AG04449 (cell line): ENCODE data around the gene SPON1.

Experiments used
- CTCF ChIA-PET: fragments of 350-600 bp; formaldehyde crosslinking; extraction: SDS; loops from one replicate; lab custom pipeline; 2021; ENCODE audit warnings: antibody characterized with exemption; lab: Yijun Ruan, JAX
- POLR2A ChIA-PET: fragments of 400-600, 350-600 bp; formaldehyde crosslinking; extraction: SDS; loops from one replicate; lab custom pipeline; 2020; ENCODE audit warnings: antibody characterized with exemption, inconsistent platforms; lab: Yijun Ruan, JAX
- DNase-seq: peaks from one replicate; pipeline ENCODE4 v3.0.0-alpha.2; 2010; ENCODE audit warnings: low read depth, low spot score
- H3K4me3 ChIP-seq: 2 replicates; pipeline ENCODE4 v1.5.1; 2011; ENCODE audit warnings: low read depth, mild to moderate bottlenecking, control low read depth, low read length
- CTCF ChIP-seq: IDR thresholded peaks from one replicate; pipeline ENCODE4 v1.5.1; 2011; ENCODE audit warnings: mild to moderate bottlenecking, moderate library complexity, low read length, control low read depth, inconsistent platforms; ENCODE audit not compliant: insufficient read depth; ENCODE audit errors: missing control alignments

Gene SPON1

GRCh38 chr11:13942378-13942777, 20.1 kb upstream of the SPON1 start:
- DNase-seq: no peak
- ChIA-PET POLR2A (no interaction called here), CTCF (interaction anchor here (0.9 to 3.1 kb wide), 3 partner anchors 13 to 308 kb away, joined by 3 to 18 read pairs (median 5); no protein-coding TSS in a partner anchor)
- no peak for TF ChIP-seq CTCF
- no peak overlapping the region for H3K4me3 ChIP-seq

GRCh38 chr11:13942971-13943381, 19.5 kb upstream of the SPON1 start:
- ChIA-PET POLR2A (no interaction called here), CTCF (interaction anchor here (0.9 to 3.1 kb wide), 3 partner anchors 12 to 307 kb away, joined by 3 to 18 read pairs (median 5); no protein-coding TSS in a partner anchor)

GRCh38 chr11:13944016-13944415, 18.5 kb upstream of the SPON1 start:
- no peak overlapping the region for H3K4me3 ChIP-seq
- POLR2A ChIA-PET: no interaction called here
- CTCF ChIA-PET: interaction anchor here (3.1 kb wide), 1 partner anchor 13 kb away, joined by 18 read pairs; no protein-coding TSS in a partner anchor
- TF ChIP-seq CTCF: no peak
- DNase-seq: no peak

More at GRCh38 chr11:13942971-13943381, 19.5 kb upstream of the SPON1 start:
- DNase-seq: no peak
- H3K4me3 ChIP-seq: no peak overlapping the region
- TF ChIP-seq CTCF: no peak

- H3K4me3 ChIP-seq: no peak overlapping the region
- no peak for TF ChIP-seq CTCF
- POLR2A ChIA-PET: no interaction called here
- CTCF ChIA-PET: interaction anchor here (0.9 to 3.1 kb wide), 2 partner anchors 12 to 172 kb away, joined by 3 to 18 read pairs; no protein-coding TSS in a partner anchor
- no peak for DNase-seq
These were observed 17.6 kb upstream of the SPON1 start for GRCh38 chr11:13944911-13945425.

- no peak for DNase-seq
- ChIA-PET CTCF (interaction anchor here (0.7 to 2.0 kb wide), 4 partner anchors 9 to 202 kb away, joined by 3 to 7 read pairs (median 5); no protein-coding TSS in a partner anchor), POLR2A (no interaction called here)
- H3K4me3 ChIP-seq: no peak overlapping the region
- TF ChIP-seq CTCF: no peak
These were observed 15.1 kb upstream of the SPON1 start for GRCh38 chr11:13947379-13947778.

- H3K4me3 ChIP-seq: no peak overlapping the region
- POLR2A ChIA-PET: no interaction called here
- no peak for DNase-seq
- TF ChIP-seq CTCF: no peak
- CTCF ChIA-PET: interaction anchor here (0.9 kb wide), 1 partner anchor 177 kb away, joined by 3 read pairs; no protein-coding TSS in a partner anchor
These were observed 12.6 kb upstream of the SPON1 start for GRCh38 chr11:13949876-13950275.
